Vagina (tissue), 2 donors: ENCODE measurements around the gene NRDE2.

Experiments used
- POLR2A ChIP-seq, 2 donors: fragments of 450-650 bp; IDR thresholded peaks; one replicate each; pipeline ENCODE4 v1.6.1; 2017; ENCODE audit warnings: antibody characterized with exemption in 2 of 2, mild to moderate bottlenecking in 2 of 2, moderate library complexity in 2 of 2
- POLR2AphosphoS5 ChIP-seq, 2 donors: sonication (generic); formaldehyde crosslinking; IDR thresholded peaks; one replicate each; pipeline ENCODE4 v1.9.0; 2017; ENCODE audit warnings: antibody characterized with exemption in 2 of 2, mild to moderate bottlenecking in 2 of 2, low read depth in 1 of 2; ENCODE audit not compliant: insufficient read depth in 1 of 2
- TF ChIP-seq, protein P1 (sequence below), 3 experiments: fragments of 450-650 bp in 2 of 3; fragments of 200-600 bp in 1 of 3; sonication (generic) in 1 of 3; IDR thresholded peaks; one replicate each; pipeline ENCODE4 v1.5.1; 2017 to 2019; ENCODE audit warnings: antibody characterized with exemption in 3 of 3, mild to moderate bottlenecking in 2 of 3, moderate library complexity in 2 of 3

DNA sequence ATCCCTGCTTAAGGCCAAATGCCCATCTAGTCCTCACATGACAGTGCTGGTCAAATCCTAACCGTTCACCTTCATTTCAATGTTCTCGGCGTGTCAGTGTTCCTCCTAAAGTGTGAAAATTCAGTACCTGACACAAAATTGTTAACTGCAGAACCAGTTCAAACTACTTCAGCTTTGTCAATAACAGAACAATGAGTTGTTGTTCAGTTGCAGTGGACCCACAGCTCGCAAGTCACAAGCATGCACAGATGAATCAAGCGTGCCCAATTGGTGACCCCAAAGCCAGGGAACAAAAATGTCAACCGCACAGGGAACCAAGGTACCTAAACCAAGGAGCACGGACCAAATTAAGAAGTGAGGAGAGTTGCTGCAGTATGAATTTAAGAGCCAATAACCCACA, 23.2 kb downstream of the NRDE2 start:
- TF ChIP-seq, protein P1, sequence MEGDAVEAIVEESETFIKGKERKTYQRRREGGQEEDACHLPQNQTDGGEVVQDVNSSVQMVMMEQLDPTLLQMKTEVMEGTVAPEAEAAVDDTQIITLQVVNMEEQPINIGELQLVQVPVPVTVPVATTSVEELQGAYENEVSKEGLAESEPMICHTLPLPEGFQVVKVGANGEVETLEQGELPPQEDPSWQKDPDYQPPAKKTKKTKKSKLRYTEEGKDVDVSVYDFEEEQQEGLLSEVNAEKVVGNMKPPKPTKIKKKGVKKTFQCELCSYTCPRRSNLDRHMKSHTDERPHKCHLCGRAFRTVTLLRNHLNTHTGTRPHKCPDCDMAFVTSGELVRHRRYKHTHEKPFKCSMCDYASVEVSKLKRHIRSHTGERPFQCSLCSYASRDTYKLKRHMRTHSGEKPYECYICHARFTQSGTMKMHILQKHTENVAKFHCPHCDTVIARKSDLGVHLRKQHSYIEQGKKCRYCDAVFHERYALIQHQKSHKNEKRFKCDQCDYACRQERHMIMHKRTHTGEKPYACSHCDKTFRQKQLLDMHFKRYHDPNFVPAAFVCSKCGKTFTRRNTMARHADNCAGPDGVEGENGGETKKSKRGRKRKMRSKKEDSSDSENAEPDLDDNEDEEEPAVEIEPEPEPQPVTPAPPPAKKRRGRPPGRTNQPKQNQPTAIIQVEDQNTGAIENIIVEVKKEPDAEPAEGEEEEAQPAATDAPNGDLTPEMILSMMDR (IDR thresholded peaks at IDR 0.05): no peak
- TF ChIP-seq POLR2AphosphoS5 (IDR thresholded peaks at IDR 0.05; ENCODE audit: insufficient read depth in 1 of 2, low read depth in 1 of 2): no peak
- no peak for TF ChIP-seq POLR2A (IDR thresholded peaks at IDR 0.05)
